Mucosa of stomach (tissue), 1 donor: ENCODE data around the gene MXI1.
"Not testable (repeated sequence)": the region's sequence is repeated elsewhere in the genome, so short reads cannot be mapped to it uniquely, and the experiment has no call there.

Source experiments
- H3K27me3 ChIP-seq: one replicate; pipeline ENCODE4 v1.7.0; 2013; ENCODE audit warnings: mild to moderate bottlenecking, low read length; ENCODE audit not compliant: control insufficient read depth, insufficient read depth
- H3K36me3 ChIP-seq: one replicate; pipeline ENCODE4 v1.7.0; 2013; ENCODE audit warnings: low read length; ENCODE audit not compliant: control insufficient read depth, insufficient read depth
- H3K4me1 ChIP-seq: one replicate; pipeline ENCODE4 v1.7.0; 2013; ENCODE audit warnings: mild to moderate bottlenecking, low read length; ENCODE audit not compliant: control insufficient read depth, insufficient read depth
- H3K4me3 ChIP-seq: one replicate; pipeline ENCODE4 v1.7.0; 2013; ENCODE audit warnings: low read length
- H3K9ac ChIP-seq: one replicate; pipeline ENCODE4 v1.7.0; 2013; ENCODE audit warnings: mild to moderate bottlenecking, low read length, moderate library complexity
- H3K9me3 ChIP-seq: one replicate; pipeline ENCODE4 v1.7.0; 2013; ENCODE audit warnings: mild to moderate bottlenecking, low read length, moderate library complexity; ENCODE audit not compliant: control insufficient read depth
- donor health status: Pancreatic carcinoma.

The MXI1 gene

DNA sequence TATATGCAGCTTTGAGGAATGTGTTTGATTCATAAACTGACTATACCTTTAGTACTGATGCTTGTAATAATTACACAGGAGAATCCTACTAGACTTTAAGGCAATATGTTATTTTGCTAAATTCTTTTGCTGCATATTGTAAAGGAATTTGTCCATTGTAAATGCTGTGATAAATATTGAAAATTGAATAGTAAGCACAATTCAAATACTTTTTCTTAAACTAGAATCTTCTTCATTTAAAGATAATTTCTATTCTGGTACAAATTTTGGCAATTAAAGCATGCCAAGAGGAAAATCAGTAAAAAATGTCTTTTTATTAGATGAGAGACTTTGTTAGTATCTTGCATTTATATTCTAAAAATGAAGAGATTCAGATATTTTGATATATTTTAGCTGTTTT lies 51.9 kb downstream of the MXI1 start:
- Histone ChIP-seq H3K4me3 (no peak overlapping the region), H3K9ac (no peak overlapping the region), H3K27me3 (no peaks in the 10 kb centered on the region), H3K9me3 (no peaks in the 10 kb centered on the region), H3K36me3 (no peaks in the 10 kb centered on the region), H3K4me1 (no peaks in the 10 kb centered on the region)

DNA sequence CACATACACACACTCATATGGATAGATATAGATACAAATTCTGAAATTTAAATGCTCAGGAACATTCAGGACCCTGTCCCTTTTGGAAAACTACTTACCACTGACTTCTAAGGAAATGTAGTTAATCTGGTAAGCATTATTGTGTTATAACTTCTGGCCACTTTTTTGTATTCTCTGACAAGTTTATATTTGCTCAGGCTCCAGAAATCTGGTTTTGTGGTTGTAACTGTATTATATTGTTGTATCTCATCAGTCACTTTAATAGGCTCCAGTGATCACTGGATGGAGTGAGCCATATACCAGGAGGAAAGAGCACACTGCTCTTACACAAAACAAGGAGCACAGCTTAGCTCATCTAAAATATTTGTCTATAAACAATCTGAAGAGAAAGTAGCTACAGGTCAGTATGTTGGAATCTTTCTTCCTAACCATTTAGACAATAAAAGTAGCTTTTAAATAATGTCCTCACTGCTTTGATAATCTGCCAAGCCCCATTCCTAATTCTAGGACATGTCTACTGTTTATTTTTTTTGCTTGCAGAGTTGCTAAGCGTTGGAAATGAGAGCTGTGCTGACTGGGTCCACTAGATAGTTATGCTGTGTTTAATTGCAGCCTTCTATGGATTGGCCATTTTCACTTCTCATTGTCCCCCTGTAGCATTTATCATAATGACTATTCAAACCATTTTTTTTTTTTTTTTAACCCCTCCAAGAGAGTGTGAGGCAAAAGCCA lies 53.5 kb downstream of the MXI1 start:
- no peaks in the 10 kb centered on the region for H3K36me3 ChIP-seq
- H3K9ac ChIP-seq: no peak overlapping the region
- no peaks in the 10 kb centered on the region for H3K9me3 ChIP-seq
- no peaks in the 10 kb centered on the region for H3K27me3 ChIP-seq
- no peaks in the 10 kb centered on the region for H3K4me1 ChIP-seq
- H3K4me3 ChIP-seq: no peak overlapping the region

DNA sequence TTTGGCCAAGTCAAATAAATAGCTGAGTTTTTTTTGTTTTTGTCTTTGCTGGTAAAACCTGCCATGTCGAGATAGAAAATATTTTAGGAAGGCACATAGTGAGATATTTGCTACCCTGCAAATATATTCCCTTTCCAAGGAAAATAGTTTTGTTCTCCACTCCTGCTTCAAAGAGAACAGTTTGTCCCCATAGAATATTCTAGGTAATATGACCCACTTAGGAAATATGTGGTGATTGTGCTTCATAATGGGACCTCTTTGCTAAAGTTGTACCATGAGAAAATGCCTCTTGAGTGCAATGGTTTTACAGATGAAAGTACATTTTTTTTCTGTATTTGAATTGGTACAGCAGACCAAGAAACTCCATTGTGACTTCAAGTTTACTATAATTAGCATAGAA lies 55.8 kb downstream of the MXI1 start:
- no peak overlapping the region for H3K9ac ChIP-seq
- H3K9me3 ChIP-seq: no peaks in the 10 kb centered on the region
- no peaks in the 10 kb centered on the region for H3K36me3 ChIP-seq
- no peaks in the 10 kb centered on the region for H3K4me1 ChIP-seq
- no peak overlapping the region for H3K4me3 ChIP-seq
- H3K27me3 ChIP-seq: no peaks in the 10 kb centered on the region

GRCh38 chr10:110265573-110266193 lies 58.3 kb downstream of the MXI1 start:
- Histone ChIP-seq H3K27me3 (no peaks in the 10 kb centered on the region), H3K36me3 (no peaks in the 10 kb centered on the region), H3K4me1 (peaks cover 6% of the 10 kb centered on the region), H3K9me3 (no peaks in the 10 kb centered on the region), H3K9ac (no peak overlapping the region), H3K4me3 (no peak overlapping the region)

DNA sequence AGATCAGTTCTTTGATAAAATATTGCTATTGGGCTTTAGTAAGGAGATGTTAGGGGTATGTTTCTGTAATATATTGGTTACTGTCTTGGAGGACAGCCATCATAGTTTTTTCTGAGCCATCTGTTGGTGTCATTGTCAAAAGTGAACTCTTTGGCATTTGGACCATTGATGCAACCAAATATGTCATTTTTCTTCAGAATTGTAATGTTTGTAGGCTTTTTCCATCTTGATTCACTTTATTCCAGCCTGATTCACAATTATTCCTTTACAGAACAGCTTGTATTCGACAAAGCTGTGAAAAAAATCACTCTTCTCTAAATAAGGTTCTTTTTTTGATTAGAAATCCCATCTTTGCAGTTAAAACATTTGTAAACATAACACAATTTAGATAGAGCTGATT lies 59.9 kb downstream of the MXI1 start:
- H3K9me3 ChIP-seq: no peaks in the 10 kb centered on the region
- H3K4me1 ChIP-seq: peaks cover 6% of the 10 kb centered on the region
- no peaks in the 10 kb centered on the region for H3K27me3 ChIP-seq
- no peak overlapping the region for H3K4me3 ChIP-seq
- H3K9ac ChIP-seq: no peak overlapping the region
- no peaks in the 10 kb centered on the region for H3K36me3 ChIP-seq

DNA sequence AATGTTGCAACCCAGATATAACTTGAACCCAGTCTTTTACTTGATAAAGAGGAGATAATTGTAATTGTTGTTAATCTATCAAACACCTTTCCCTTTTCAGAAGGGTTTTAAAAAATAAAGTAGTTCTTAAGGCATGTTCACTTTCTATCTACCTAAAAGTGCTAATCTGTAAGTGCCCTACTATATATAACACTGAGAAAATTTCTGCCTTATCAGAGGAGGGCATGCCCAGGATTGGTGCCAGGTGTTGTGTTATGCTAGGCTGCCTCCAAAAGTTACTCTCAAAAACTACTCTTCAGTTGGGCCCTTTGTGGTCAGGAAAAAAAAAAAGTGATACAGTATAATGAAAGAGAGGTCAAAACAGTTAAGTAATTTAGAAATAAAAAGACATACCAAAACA lies 61.0 kb downstream of the MXI1 start:
- Histone ChIP-seq H3K36me3 (no peaks in the 10 kb centered on the region), H3K4me3 (no peak overlapping the region), H3K27me3 (no peaks in the 10 kb centered on the region), H3K4me1 (peaks cover 6% of the 10 kb centered on the region), H3K9me3 (no peaks in the 10 kb centered on the region), H3K9ac (no peak overlapping the region)

GRCh38 chr10:110268971-110269370 lies 61.6 kb downstream of the MXI1 start:
- H3K4me3 ChIP-seq: peak overlapping the region; percentile 4
- peak overlapping the region; percentile 16 for H3K9ac ChIP-seq
- H3K27me3 ChIP-seq: no peaks in the 10 kb centered on the region
- no peaks in the 10 kb centered on the region for H3K9me3 ChIP-seq
- H3K4me1 ChIP-seq: peaks cover 6% of the 10 kb centered on the region
- H3K36me3 ChIP-seq: no peaks in the 10 kb centered on the region

GRCh38 chr10:110269374-110270318 lies 62.2 kb downstream of the MXI1 start:
- peak overlapping the region; percentile 16 for H3K9ac ChIP-seq
- H3K4me3 ChIP-seq: peak overlapping the region; percentile 4
- no peaks in the 10 kb centered on the region for H3K27me3 ChIP-seq
- H3K9me3 ChIP-seq: no peaks in the 10 kb centered on the region
- peaks cover 6% of the 10 kb centered on the region for H3K4me1 ChIP-seq
- H3K36me3 ChIP-seq: no peaks in the 10 kb centered on the region

DNA sequence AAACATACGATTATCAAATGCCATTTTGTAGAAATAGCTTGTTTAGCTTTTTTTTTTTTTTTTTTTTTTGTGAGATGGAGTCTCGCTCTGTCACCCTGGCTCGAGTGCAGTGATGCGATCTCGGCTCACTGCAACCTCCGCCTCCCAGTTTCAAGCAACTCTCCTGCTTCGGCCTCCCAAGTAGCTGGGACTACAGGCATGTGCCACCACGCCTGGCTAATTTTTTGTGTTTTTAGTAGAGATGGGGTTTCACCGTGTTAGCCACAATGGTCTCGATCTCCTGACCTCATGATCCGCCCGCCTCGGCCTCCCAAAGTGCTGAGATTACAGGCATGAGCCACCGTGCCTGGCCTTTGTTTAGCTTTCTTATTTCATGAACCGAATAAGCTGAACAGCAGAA lies 65.6 kb downstream of the MXI1 start:
- not testable (repeated sequence) for H3K4me1 ChIP-seq, H3K27me3 ChIP-seq, H3K36me3 ChIP-seq, H3K4me3 ChIP-seq, H3K9ac ChIP-seq, H3K9me3 ChIP-seq

DNA sequence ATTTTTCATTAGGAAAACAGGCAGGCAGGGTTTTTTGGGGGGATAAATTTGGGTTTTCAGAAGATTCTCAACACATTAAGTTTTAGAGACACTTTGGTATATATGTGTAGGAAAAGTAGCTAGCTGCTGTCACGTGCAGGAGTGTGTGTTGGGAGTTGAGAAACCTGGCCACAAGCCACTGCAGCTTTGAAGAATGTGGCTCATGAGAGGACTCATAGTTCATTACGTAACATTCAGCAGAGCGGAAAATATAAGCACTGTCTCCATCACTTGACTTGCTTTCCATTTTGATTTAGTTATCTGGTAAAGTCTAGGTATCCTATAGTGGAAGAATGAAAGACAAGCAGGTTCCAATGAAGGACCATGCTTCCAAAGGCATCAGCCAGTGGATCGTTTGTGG lies 66.1 kb downstream of the MXI1 start:
- H3K4me1 ChIP-seq: peaks cover 6% of the 10 kb centered on the region
- H3K4me3 ChIP-seq: no peak overlapping the region
- no peaks in the 10 kb centered on the region for H3K36me3 ChIP-seq
- no peaks in the 10 kb centered on the region for H3K27me3 ChIP-seq
- H3K9me3 ChIP-seq: no peaks in the 10 kb centered on the region
- no peak overlapping the region for H3K9ac ChIP-seq

- no peak overlapping the region for H3K9ac ChIP-seq
- no peaks in the 10 kb centered on the region for H3K27me3 ChIP-seq
- H3K36me3 ChIP-seq: no peaks in the 10 kb centered on the region
- no peak overlapping the region for H3K4me3 ChIP-seq
- peaks cover 10% of the 10 kb centered on the region for H3K4me1 ChIP-seq
- no peaks in the 10 kb centered on the region for H3K9me3 ChIP-seq
Measured at GRCh38 chr10:110274072-110274627, 66.7 kb downstream of the MXI1 start.

DNA sequence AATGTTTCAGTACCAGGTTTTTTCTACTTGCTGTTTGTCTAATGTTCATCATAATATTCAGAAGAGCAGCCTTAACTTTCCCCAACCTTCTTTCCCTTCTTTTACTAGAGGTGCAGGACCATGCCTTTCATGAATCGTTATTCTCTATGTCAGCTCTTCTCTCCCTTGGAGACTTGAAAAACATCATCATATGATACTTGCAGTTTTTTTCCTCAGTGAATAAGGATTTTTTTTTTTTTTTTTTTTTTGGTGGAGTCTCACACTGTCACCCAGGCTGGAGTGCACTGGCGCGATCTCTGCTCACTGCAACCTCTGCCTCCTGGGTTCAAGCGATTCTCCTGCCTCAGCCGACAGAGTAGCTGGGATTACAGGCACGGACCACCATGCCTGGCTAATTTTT lies 67.2 kb downstream of the MXI1 start:
- Histone ChIP-seq H3K27me3 (no peaks in the 10 kb centered on the region), H3K9me3 (no peaks in the 10 kb centered on the region), H3K36me3 (no peaks in the 10 kb centered on the region), H3K4me1 (peaks cover 12% of the 10 kb centered on the region), H3K9ac (no peak overlapping the region), H3K4me3 (no peak overlapping the region)
